H1 (cell line): ENCODE results near the gene GNAS. TPM values are rescaled to one million over a fixed set of nuclear protein-coding genes. Genes with fewer than 3 reads are reported as not detected.

Source experiments
- CTCF ChIA-PET: fragments of 300-600 bp; sonication (Branson Sonifier 250); formaldehyde crosslinking; loops from one replicate; lab custom pipeline; 2021; ENCODE audit not compliant: partially characterized antibody; lab: Charles Lee
- POLR2A ChIA-PET: fragments of 300-600 bp; sonication (Branson Sonifier 250); formaldehyde crosslinking; loops from one replicate; lab custom pipeline; 2021; ENCODE audit warnings: inconsistent platforms; ENCODE audit not compliant: partially characterized antibody; lab: Charles Lee
- DNase-seq, 2 experiments: peaks; one replicate each; pipeline versions ENCODE4 v3.0.0 to v3.0.0-alpha.2; 2010 to 2022; ENCODE audit warnings: low spot score in 2 of 2, low read depth in 1 of 2, mixed read lengths in 1 of 2
- FAIRE-seq: peaks from 2 replicates; lab custom pipeline; 2011; peaks lifted over from hg19 to GRCh38; lab: Jason Lieb, UNC
- H2AFZ ChIP-seq: 2 replicates; pipeline ENCODE4 v1.8.1; 2012; ENCODE audit warnings: low read length, inconsistent platforms
- H2AK5ac ChIP-seq: 2 replicates; pipeline ENCODE4 v1.6.1; 2013; ENCODE audit warnings: low read depth, low read length
- H2BK120ac ChIP-seq: replicated peaks from 2 replicates; pipeline ENCODE3; 2013; ENCODE audit warnings: low read depth, low read length, inconsistent platforms
- H2BK12ac ChIP-seq: 2 replicates; pipeline ENCODE4 v1.6.1; 2013; ENCODE audit warnings: low read depth, low read length
- H2BK15ac ChIP-seq: 2 replicates; pipeline ENCODE4 v1.6.1; 2013; ENCODE audit warnings: low read length
- H2BK20ac ChIP-seq: 2 replicates; pipeline ENCODE4 v1.6.1; 2013; ENCODE audit warnings: low read length
- H2BK5ac ChIP-seq: 2 replicates; pipeline ENCODE4 v1.6.1; 2013; ENCODE audit warnings: low read depth, low read length
- H3K14ac ChIP-seq: 2 replicates; pipeline ENCODE4 v1.6.1; 2013; ENCODE audit warnings: inconsistent platforms; ENCODE audit not compliant: insufficient read length
- H3K18ac ChIP-seq: 2 replicates; pipeline ENCODE4 v1.6.1; 2013; ENCODE audit warnings: low read length; ENCODE audit errors: extremely low read depth
- H3K23ac ChIP-seq: 2 replicates; pipeline ENCODE4 v1.6.1; 2013; ENCODE audit warnings: inconsistent platforms; ENCODE audit not compliant: insufficient read length
- H3K23me2 ChIP-seq: 2 replicates; pipeline ENCODE4 v1.6.1; 2013; ENCODE audit warnings: low read depth, low read length
- H3K27ac ChIP-seq: 2 replicates; pipeline ENCODE4 v1.6.1; 2011; ENCODE audit warnings: low read depth, low read length, inconsistent platforms
- H3K27me3 ChIP-seq, 4 experiments: replicated peaks in 1 of 4; 1 replicate in 1 of 4; 2 replicates in 3 of 4; pipeline versions ENCODE4 v1.6.1 to v1.8.1; 2011 to 2013; ENCODE audit warnings: low read length in 3 of 4, mild to moderate bottlenecking in 3 of 4, inconsistent platforms in 2 of 4, mixed read lengths in 2 of 4, moderate library complexity in 1 of 4; ENCODE audit not compliant: control insufficient read depth in 3 of 4, insufficient read depth in 3 of 4; ENCODE audit errors: extremely low read depth in 1 of 4
- H3K36me3 ChIP-seq, 4 experiments: 2 replicates each; pipeline versions ENCODE4 v1.6.1 to v1.8.1; 2011 to 2013; ENCODE audit warnings: mild to moderate bottlenecking in 4 of 4, low read length in 3 of 4, moderate library complexity in 2 of 4, control low read depth in 1 of 4, inconsistent platforms in 1 of 4; ENCODE audit not compliant: insufficient read depth in 4 of 4, control insufficient read depth in 2 of 4
- H3K4ac ChIP-seq: replicated peaks from 2 replicates; pipeline ENCODE3; 2013; ENCODE audit warnings: low read length, low read depth, mixed read lengths, inconsistent platforms; ENCODE audit not compliant: insufficient read length
- H3K4me1 ChIP-seq, 4 experiments: replicated peaks in 1 of 4; 1 replicate in 1 of 4; 2 replicates in 3 of 4; pipeline versions ENCODE4 v1.6.1 to v1.8.1; 2011 to 2013; ENCODE audit warnings: low read length in 3 of 4, inconsistent platforms in 2 of 4, mixed read lengths in 1 of 4; ENCODE audit not compliant: insufficient read depth in 4 of 4, control insufficient read depth in 3 of 4
- H3K4me2 ChIP-seq, 2 experiments: 2 replicates each; pipeline versions ENCODE4 v1.6.1 to v1.8.1; 2011 to 2013; ENCODE audit warnings: low read depth in 2 of 2, low read length in 2 of 2, control low read depth in 1 of 2, inconsistent platforms in 1 of 2, mild to moderate bottlenecking in 1 of 2; ENCODE audit not compliant: insufficient read depth in 1 of 2
- H3K4me3 ChIP-seq, 4 experiments: fragments of 200-600, 300-600 bp in 1 of 4; sonication (generic), shearing (Covaris generic), sonication (Bioruptor Twin) in 1 of 4; 2 replicates each; pipeline versions ENCODE4 v1.5.1 to v1.8.1; 2011 to 2016; ENCODE audit warnings: low read length in 4 of 4, low read depth in 3 of 4, control low read depth in 2 of 4, inconsistent platforms in 2 of 4, mild to moderate bottlenecking in 2 of 4, mixed read lengths in 1 of 4, moderate library complexity in 1 of 4; ENCODE audit not compliant: insufficient read depth in 2 of 4; ENCODE audit errors: extremely low read depth in 1 of 4
- H3K56ac ChIP-seq: replicated peaks from 2 replicates; pipeline ENCODE3; 2013; ENCODE audit warnings: low read depth, mild to moderate bottlenecking, mixed read lengths, low read length, inconsistent platforms; ENCODE audit not compliant: insufficient read length
- H3K79me1 ChIP-seq: 2 replicates; pipeline ENCODE4 v1.6.1; 2013; ENCODE audit warnings: low read depth, low read length, control low read depth
- H3K79me2 ChIP-seq, 2 experiments: 2 replicates each; pipeline versions ENCODE4 v1.6.1 to v1.8.1; 2012 to 2013; ENCODE audit warnings: low read length in 2 of 2, mild to moderate bottlenecking in 2 of 2, inconsistent platforms in 1 of 2; ENCODE audit not compliant: insufficient read depth in 2 of 2, control insufficient read depth in 1 of 2
- H3K9ac ChIP-seq, 4 experiments: replicated peaks in 1 of 4; 1 replicate in 1 of 4; 2 replicates in 3 of 4; pipeline versions ENCODE4 v1.6.1 to v1.8.1; 2011 to 2013; ENCODE audit warnings: low read depth in 3 of 4, low read length in 3 of 4, control low read depth in 2 of 4, mild to moderate bottlenecking in 2 of 4, moderate library complexity in 2 of 4, inconsistent platforms in 1 of 4; ENCODE audit errors: extremely low read depth in 1 of 4
- H3K9me3 ChIP-seq, 2 experiments: 2 replicates each; pipeline versions ENCODE4 v1.6.1 to v1.8.1; 2012 to 2013; ENCODE audit warnings: mild to moderate bottlenecking in 2 of 2, moderate library complexity in 2 of 2, control low read depth in 1 of 2, inconsistent platforms in 1 of 2, low read depth in 1 of 2, low read length in 1 of 2, mixed read lengths in 1 of 2; ENCODE audit not compliant: insufficient read depth in 2 of 2
- H4K20me1 ChIP-seq, 2 experiments: replicated peaks in 1 of 2; 2 replicates each; pipeline versions ENCODE3 to v1.8.1; 2011 to 2013; ENCODE audit warnings: inconsistent platforms in 2 of 2, low read length in 2 of 2, mild to moderate bottlenecking in 1 of 2; ENCODE audit not compliant: insufficient read depth in 2 of 2, control insufficient read depth in 1 of 2
- H4K5ac ChIP-seq: 2 replicates; pipeline ENCODE4 v1.6.1; 2013; ENCODE audit warnings: low read length, low read depth, mixed read lengths, inconsistent platforms; ENCODE audit not compliant: insufficient read length
- H4K8ac ChIP-seq: 2 replicates; pipeline ENCODE4 v1.8.0; 2013; ENCODE audit warnings: mild to moderate bottlenecking, moderate library complexity, low read length, inconsistent platforms; ENCODE audit not compliant: insufficient read depth; ENCODE audit errors: extremely low read depth
- H4K91ac ChIP-seq: replicated peaks from 2 replicates; pipeline ENCODE3; 2013; ENCODE audit warnings: low read length, mixed read lengths, inconsistent platforms; ENCODE audit not compliant: insufficient read length
- CEBPB ChIP-seq: IDR thresholded peaks from 2 replicates; pipeline ENCODE4 v1.6.1; 2012; ENCODE audit warnings: low read depth, low read length
- JUND ChIP-seq: IDR thresholded peaks from 2 replicates; pipeline ENCODE4 v1.6.1; 2011; ENCODE audit warnings: mild to moderate bottlenecking, improper control_type of control experiment, low read length
- KDM4A ChIP-seq: IDR thresholded peaks from one replicate; pipeline ENCODE4 v1.7.1; 2012; ENCODE audit warnings: low read depth, mild to moderate bottlenecking, moderate library complexity, low read length, inconsistent platforms; ENCODE audit not compliant: severe bottlenecking
- PHF8 ChIP-seq: fragments of 200-600 bp; sonication (generic); conservative IDR thresholded peaks from 2 replicates; pipeline ENCODE4 v1.7.1; 2012; ENCODE audit warnings: low read depth, mild to moderate bottlenecking, inconsistent platforms, low read length, moderate library complexity
- TAF7 ChIP-seq: optimal IDR thresholded peaks from 2 replicates; pipeline ENCODE3; 2011; ENCODE audit warnings: low read depth, mild to moderate bottlenecking, inconsistent platforms, low read length, moderate library complexity, borderline replicate concordance
- WGBS, 2 experiments: shearing (Covaris generic) in 1 of 2; methylation state at CpG; one replicate each; pipeline versions ENCODE4 v1.1.6 to v1.1.7; 2013 to 2015; ENCODE audit warnings: low lambda C conversion rate in 2 of 2, mixed read lengths in 2 of 2, inconsistent platforms in 1 of 2, low coverage in 1 of 2, missing lambda C conversion rate in 1 of 2; ENCODE audit not compliant: insufficient replicate concordance in 2 of 2, insufficient coverage in 1 of 2, insufficient read length in 1 of 2; ENCODE audit errors: extremely low coverage in 1 of 2, missing lambda C conversion rate in 1 of 2; 5-methylcytosine and 5-hydroxymethylcytosine counted together
- polyA plus RNA-seq, 7 experiments: library from polyadenylated mRNA; depleted of rRNA in 3 of 7; stranded (reverse) in 5 of 7; unstranded in 2 of 7; fragments of >200 nt in 5 of 7; fragments of 200-250 nt in 2 of 7; gene quantifications; 1 replicate in 5 of 7; 2 replicates in 1 of 7; 4 replicates in 1 of 7; pipeline versions ENCODE4 v1.2.1 to v1.2.3, GENCODE V29; 2011 to 2013; ENCODE audit warnings: missing spikeins in 2 of 7, mixed read lengths in 2 of 7
- total RNA-seq: library from RNA; stranded (reverse); fragmentation: NEBNext Ultra II Directional; extraction: Animal tissue kit (Norgen Biotek cat#: 25700); gene quantifications from 2 replicates; pipeline ENCODE4 v1.2.1, GENCODE V29; 2021

GNAS gene
- total and polyA plus RNA-seq, 2 of the 8 experiments (the other 6 are each of a cell fraction or from before 2014, with no cell fraction given), result 989 to 1,613 TPM

DNA sequence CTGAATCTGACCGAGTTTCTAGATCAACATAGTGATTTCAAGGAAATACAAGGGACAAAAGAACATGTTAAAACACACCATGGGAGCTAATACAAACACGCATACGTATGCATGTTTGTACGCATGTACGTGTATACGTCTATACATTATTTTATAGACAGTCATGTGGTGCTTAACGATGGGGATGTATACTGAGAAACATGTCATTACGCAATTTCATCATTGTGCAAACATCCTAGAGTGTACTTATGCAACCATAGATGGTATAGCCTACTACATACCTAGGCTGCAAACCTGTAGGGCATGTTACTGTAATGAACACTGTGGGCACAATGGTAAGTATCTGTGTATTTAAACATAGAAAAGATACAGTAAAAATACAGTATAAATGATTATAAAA is 103.6 kb downstream of the GNAS start:
- Histone ChIP-seq H3K23me2 (no peaks in the 10 kb centered on the region), H2AK5ac (no peak overlapping the region), H2BK12ac (no peak overlapping the region), H3K27ac (no peak overlapping the region), H2BK5ac (no peak overlapping the region), H3K14ac (no peak overlapping the region), H3K4me2 (no peak overlapping the region), H2AFZ (no peak overlapping the region), H2BK15ac (no peak overlapping the region), H4K20me1 (no peaks in the 10 kb centered on the region), H3K4me3 (no peak overlapping the region), H3K4me1 (no peaks in the 10 kb centered on the region), H3K79me1 (no peaks in the 10 kb centered on the region), H3K79me2 (no peaks in the 10 kb centered on the region), H3K36me3 (no peaks in the 10 kb centered on the region), H3K23ac (no peak overlapping the region), H2BK20ac (no peak overlapping the region), H3K4ac (no peak overlapping the region), H4K5ac (no peak overlapping the region), H4K8ac (no peak overlapping the region), H2BK120ac (no peak overlapping the region), H3K9ac (no peak overlapping the region), H3K18ac (no peak overlapping the region), H4K91ac (no peak overlapping the region), H3K56ac (no peak overlapping the region), H3K27me3 (no peaks in the 10 kb centered on the region), H3K9me3 (no peaks in the 10 kb centered on the region)
- WGBS, 2 experiments, result 92% methylated on average over 8 of the region's 8 CpGs; no CpG with 5 or more reads in 1 of the 2 experiments
- ChIA-PET CTCF (interaction anchor here (0.8 to 1.2 kb wide), 2 partner anchors 23 to 252 kb away, joined by 4 read pairs; no protein-coding TSS in a partner anchor), POLR2A (no interaction called here)
- DNase-seq (no peak), FAIRE-seq (no peak)
- TF ChIP-seq JUND, result no peak
- no peak for TF ChIP-seq KDM4A
- TF ChIP-seq CEBPB, result peak; percentile 47; the same call in 1 of the 2 replicates
- no peak for TF ChIP-seq PHF8
- TF ChIP-seq TAF7, result no peak
